Measurements from ENCODE around the gene TRPV3. TPM values are rescaled to one million over a fixed set of nuclear protein-coding genes. Genes with fewer than 3 reads are reported as not detected.

TRPV3 gene
- total and polyA plus RNA-seq, 2 donors from 2014 or later = 0.13 to 1.2 TPM

DNA sequence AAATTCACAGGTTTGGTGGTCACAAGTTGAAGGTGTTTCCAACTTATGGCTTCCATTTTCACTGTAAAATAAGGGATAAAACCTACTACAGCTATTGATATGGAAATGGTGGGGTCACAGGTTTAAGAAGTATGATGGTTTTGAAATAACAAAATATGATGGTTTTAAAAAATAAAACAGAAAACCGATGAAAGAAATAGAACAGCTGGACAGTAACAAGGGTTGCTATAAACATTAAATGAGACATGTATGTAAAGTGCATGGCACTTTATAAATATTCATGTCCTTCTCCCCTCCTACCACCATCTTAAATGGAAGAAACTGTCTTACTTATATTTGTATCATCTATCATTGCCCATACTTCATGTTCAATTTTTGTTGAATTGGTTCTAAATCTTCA, 50.5 kb downstream of the TRPV3 start:
- Histone ChIP-seq H3K4me3 (ENCODE audit: low read length in 3 of 3) (no peak overlapping the region), H3K27me3 (ENCODE audit: control insufficient read depth, insufficient read depth, low read length) (no peaks in the 10 kb centered on the region), H3K9ac (ENCODE audit: low read length in 3 of 3) (no peak overlapping the region), H3K36me3 (ENCODE audit: control insufficient read depth in 2 of 3, insufficient read depth in 3 of 3, low read length in 3 of 3) (no peaks in the 10 kb centered on the region), H3K27ac (ENCODE audit: low read depth in 2 of 2, low read length in 2 of 2) (no peak overlapping the region), H3K9me3 (ENCODE audit: control insufficient read depth in 2 of 3, insufficient read depth in 1 of 3, low read length in 3 of 3) (peaks cover 0 to 3% (median 0%) of the 10 kb centered on the region in 3 donors), H3K4me1 (ENCODE audit: control insufficient read depth in 2 of 3, insufficient read depth in 2 of 3, low read depth in 1 of 3, low read length in 3 of 3) (no peaks in the 10 kb centered on the region)
- TF ChIP-seq, protein P1, sequence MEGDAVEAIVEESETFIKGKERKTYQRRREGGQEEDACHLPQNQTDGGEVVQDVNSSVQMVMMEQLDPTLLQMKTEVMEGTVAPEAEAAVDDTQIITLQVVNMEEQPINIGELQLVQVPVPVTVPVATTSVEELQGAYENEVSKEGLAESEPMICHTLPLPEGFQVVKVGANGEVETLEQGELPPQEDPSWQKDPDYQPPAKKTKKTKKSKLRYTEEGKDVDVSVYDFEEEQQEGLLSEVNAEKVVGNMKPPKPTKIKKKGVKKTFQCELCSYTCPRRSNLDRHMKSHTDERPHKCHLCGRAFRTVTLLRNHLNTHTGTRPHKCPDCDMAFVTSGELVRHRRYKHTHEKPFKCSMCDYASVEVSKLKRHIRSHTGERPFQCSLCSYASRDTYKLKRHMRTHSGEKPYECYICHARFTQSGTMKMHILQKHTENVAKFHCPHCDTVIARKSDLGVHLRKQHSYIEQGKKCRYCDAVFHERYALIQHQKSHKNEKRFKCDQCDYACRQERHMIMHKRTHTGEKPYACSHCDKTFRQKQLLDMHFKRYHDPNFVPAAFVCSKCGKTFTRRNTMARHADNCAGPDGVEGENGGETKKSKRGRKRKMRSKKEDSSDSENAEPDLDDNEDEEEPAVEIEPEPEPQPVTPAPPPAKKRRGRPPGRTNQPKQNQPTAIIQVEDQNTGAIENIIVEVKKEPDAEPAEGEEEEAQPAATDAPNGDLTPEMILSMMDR (IDR thresholded peaks at IDR 0.05; ENCODE audit: borderline replicate concordance, extremely low read depth, insufficient read depth) = no peak
- no peak for DNase-seq
- FAIRE-seq = no peak
- intact Hi-C loops (cut with DNase I) = no loop called here

DNA sequence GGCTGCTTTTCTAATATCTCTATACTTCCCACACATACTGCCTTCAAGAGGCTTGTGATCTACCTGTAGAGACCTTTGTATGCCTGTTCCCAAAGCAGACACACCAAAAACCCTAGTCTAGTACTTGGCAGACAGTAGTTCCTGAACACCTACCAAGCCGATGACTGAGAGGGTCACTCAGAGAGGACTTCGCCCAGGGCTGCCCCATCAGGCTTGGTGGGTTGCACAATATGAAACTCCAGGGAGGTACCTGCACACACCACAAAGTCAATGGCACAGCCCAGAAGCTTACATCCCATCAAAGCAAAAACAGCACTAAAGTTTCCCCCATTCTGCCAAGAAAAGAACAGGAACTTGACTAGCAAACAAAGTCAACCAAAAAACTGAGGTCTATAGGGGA, 51.6 kb downstream of the TRPV3 start:
- Histone ChIP-seq H3K27ac (ENCODE audit: low read depth in 2 of 2, low read length in 2 of 2) (no peak overlapping the region), H3K4me1 (ENCODE audit: control insufficient read depth in 2 of 3, insufficient read depth in 2 of 3, low read depth in 1 of 3, low read length in 3 of 3) (no peaks in the 10 kb centered on the region), H3K4me3 (ENCODE audit: low read length in 3 of 3) (no peak overlapping the region), H3K9ac (ENCODE audit: low read length in 3 of 3) (no peak overlapping the region), H3K9me3 (ENCODE audit: control insufficient read depth in 2 of 3, insufficient read depth in 1 of 3, low read length in 3 of 3) (peaks cover 0 to 3% (median 0%) of the 10 kb centered on the region in 3 donors), H3K36me3 (ENCODE audit: control insufficient read depth in 2 of 3, insufficient read depth in 3 of 3, low read length in 3 of 3) (no peaks in the 10 kb centered on the region), H3K27me3 (ENCODE audit: control insufficient read depth, insufficient read depth, low read length) (no peaks in the 10 kb centered on the region)
- FAIRE-seq = no peak
- no peak for DNase-seq
- intact Hi-C loops (cut with DNase I) = no loop called here
- TF ChIP-seq, protein P1 (IDR thresholded peaks at IDR 0.05; ENCODE audit: borderline replicate concordance, extremely low read depth, insufficient read depth) = no peak

DNA sequence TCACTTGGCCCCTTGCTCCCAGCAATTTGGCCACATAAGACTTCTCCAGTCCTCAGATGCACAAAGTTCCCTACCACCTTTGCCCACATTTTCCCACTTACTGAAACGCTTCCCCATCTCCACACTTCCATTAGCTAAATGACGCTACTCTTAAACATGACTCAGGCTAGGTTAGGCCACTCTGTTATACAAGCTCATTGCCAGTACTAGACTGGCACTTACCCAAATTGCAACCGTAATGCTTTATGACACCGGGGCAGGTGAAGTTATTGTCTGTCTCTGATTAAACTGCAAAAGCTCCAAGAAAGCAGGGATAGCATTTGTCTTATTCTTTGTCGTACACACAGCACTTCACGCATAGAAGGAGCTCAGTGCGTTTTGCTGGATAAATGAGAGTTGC, 52.6 kb downstream of the TRPV3 start:
- no peak overlapping the region for H3K27ac ChIP-seq (ENCODE audit: low read depth in 2 of 2, low read length in 2 of 2)
- intact Hi-C loops (cut with DNase I) = no loop called here
- DNase-seq (no peak), FAIRE-seq (no peak)
- H3K36me3 ChIP-seq (ENCODE audit: control insufficient read depth in 2 of 3, insufficient read depth in 3 of 3, low read length in 3 of 3) = no peaks in the 10 kb centered on the region
- no peak overlapping the region for H3K4me3 ChIP-seq (ENCODE audit: low read length in 3 of 3)
- H3K27me3 ChIP-seq (ENCODE audit: control insufficient read depth, insufficient read depth, low read length) = no peaks in the 10 kb centered on the region
- no peaks in the 10 kb centered on the region for H3K4me1 ChIP-seq (ENCODE audit: control insufficient read depth in 2 of 3, insufficient read depth in 2 of 3, low read depth in 1 of 3, low read length in 3 of 3)
- peaks cover 0 to 3% (median 0%) of the 10 kb centered on the region in 3 donors for H3K9me3 ChIP-seq (ENCODE audit: control insufficient read depth in 2 of 3, insufficient read depth in 1 of 3, low read length in 3 of 3)
- no peak overlapping the region for H3K9ac ChIP-seq (ENCODE audit: low read length in 3 of 3)
- TF ChIP-seq, protein P1 (IDR thresholded peaks at IDR 0.05; ENCODE audit: borderline replicate concordance, extremely low read depth, insufficient read depth) = no peak

DNA sequence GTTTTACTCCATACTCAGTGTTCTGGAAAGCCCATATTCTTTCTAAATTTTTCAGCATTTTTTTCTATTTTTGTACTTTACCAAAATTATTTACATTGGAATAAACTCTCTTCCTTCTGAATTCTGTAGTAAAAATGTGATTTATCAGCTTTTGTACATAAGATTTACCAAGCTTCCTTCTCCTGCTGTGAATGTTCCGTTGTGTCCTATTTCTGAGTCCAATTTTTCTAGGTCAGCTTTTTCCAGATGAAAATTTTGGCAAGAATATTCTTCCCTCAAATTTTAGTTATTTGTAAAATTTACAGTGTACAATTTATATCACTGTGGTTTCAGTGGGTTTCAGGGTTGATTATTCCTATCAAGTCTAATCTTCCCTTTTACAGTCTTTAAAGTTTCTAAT, 54.3 kb downstream of the TRPV3 start:
- Histone ChIP-seq H3K4me1 (ENCODE audit: control insufficient read depth in 2 of 3, insufficient read depth in 2 of 3, low read depth in 1 of 3, low read length in 3 of 3) (no peaks in the 10 kb centered on the region), H3K4me3 (ENCODE audit: low read length in 3 of 3) (no peak overlapping the region), H3K27me3 (ENCODE audit: control insufficient read depth, insufficient read depth, low read length) (no peaks in the 10 kb centered on the region), H3K36me3 (ENCODE audit: control insufficient read depth in 2 of 3, insufficient read depth in 3 of 3, low read length in 3 of 3) (no peaks in the 10 kb centered on the region), H3K27ac (ENCODE audit: low read depth in 2 of 2, low read length in 2 of 2) (no peak overlapping the region), H3K9me3 (ENCODE audit: control insufficient read depth in 2 of 3, insufficient read depth in 1 of 3, low read length in 3 of 3) (peaks cover 0 to 3% (median 0%) of the 10 kb centered on the region in 3 donors), H3K9ac (ENCODE audit: low read length in 3 of 3) (no peak overlapping the region)
- FAIRE-seq (no peak), DNase-seq (no peak)
- intact Hi-C loops (cut with DNase I) = no loop called here
- TF ChIP-seq, protein P1 (IDR thresholded peaks at IDR 0.05; ENCODE audit: borderline replicate concordance, extremely low read depth, insufficient read depth) = no peak
